ENCODE measurements around the gene S100P. TPM values are rescaled to one million over a fixed set of nuclear protein-coding genes. Genes with fewer than 3 reads are reported as not detected.

The S100P gene
- total and polyA plus RNA-seq, 2 experiments from 2014 or later, result 0.80 TPM; not detected in 1

DNA sequence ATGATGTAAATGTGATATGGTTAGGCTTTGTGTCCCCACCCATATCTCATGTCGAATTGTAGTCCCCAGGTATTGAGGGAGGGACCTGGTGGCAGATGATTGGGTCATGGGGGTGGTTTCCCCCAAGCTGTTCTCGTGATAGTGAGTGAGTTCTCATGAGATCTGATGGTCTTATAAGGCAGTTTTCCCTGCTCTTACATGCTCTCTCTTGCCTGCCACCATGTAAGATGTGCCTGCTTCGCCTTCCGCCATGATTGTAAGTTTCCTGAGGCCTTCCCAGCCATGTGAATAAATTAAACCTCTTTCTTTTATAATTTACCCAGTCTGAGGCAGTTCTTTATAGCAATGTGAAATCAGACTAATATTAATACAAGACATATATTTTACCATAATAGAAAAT lies 46.2 kb downstream of the S100P start:
- Histone ChIP-seq H3K4me3 (no peak overlapping the region), H3K36me3 (ENCODE audit: low read depth) (no peaks in the 10 kb centered on the region), H3K9me2 (ENCODE audit: insufficient read depth) (no peaks in the 10 kb centered on the region), H3K27me3 (replicated peaks; ENCODE audit: insufficient read depth) (no peaks in the 10 kb centered on the region), H4K20me1 (ENCODE audit: insufficient read depth) (no peaks in the 10 kb centered on the region), H3K27ac (no peak overlapping the region), H3K9me3 (ENCODE audit: low read depth) (no peaks in the 10 kb centered on the region), H2AFZ (no peak overlapping the region), H3K4me2 (ENCODE audit: unreplicated experiment) (no peak overlapping the region), H3K4me1 (ENCODE audit: insufficient read depth) (no peaks in the 10 kb centered on the region), H3K79me2 (ENCODE audit: insufficient read depth) (no peaks in the 10 kb centered on the region), H3K9ac (no peak overlapping the region), H3F3A (ENCODE audit: insufficient read depth) (no peaks in the 10 kb centered on the region)
- no peak for DNase-seq
- WGBS, 2 experiments (ENCODE audit: low coverage in 1 of 2, low lambda C conversion rate in 2 of 2, missing lambda C conversion rate in 2 of 2), result 58 to 63% methylated on average over 4 of the region's 4 CpGs
- in situ Hi-C loops (cut with MboI), result no loop called here
- TF ChIP-seq EZH2phosphoT487 (IDR thresholded peaks at IDR 0.05; ENCODE audit: insufficient read depth, low read depth) (no peak), EZH2 (IDR thresholded peaks at IDR 0.05; ENCODE audit: insufficient read depth, poor library complexity, severe bottlenecking) (no peak)

DNA sequence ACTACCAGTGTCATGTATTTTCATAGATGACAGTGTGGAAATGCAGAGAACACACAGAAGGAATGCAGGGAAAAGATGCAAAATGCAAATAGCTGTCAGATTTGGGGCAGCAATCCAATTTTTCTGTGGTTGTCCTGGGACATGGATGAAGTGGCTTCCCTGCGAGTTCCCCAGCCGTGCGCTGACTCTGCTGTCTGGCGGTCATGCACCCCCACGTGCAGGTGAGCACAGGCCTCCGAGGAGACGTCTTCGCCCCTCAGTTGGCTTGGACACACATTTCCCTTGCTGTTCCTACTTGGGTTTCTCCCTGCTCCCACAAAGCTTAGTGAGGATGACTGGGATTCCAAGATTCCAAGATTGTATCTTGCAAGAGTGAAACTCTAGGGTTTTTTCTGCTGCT lies 46.7 kb downstream of the S100P start:
- H3K4me2 ChIP-seq (ENCODE audit: unreplicated experiment), result no peak overlapping the region
- in situ Hi-C loops (cut with MboI), result no loop called here
- no peaks in the 10 kb centered on the region for H3K36me3 ChIP-seq (ENCODE audit: low read depth)
- no peak for DNase-seq
- H3K27ac ChIP-seq, result no peak overlapping the region
- H3K9me2 ChIP-seq (ENCODE audit: insufficient read depth), result no peaks in the 10 kb centered on the region
- no peaks in the 10 kb centered on the region for H3K27me3 ChIP-seq (replicated peaks; ENCODE audit: insufficient read depth)
- H2AFZ ChIP-seq, result no peak overlapping the region
- TF ChIP-seq EZH2phosphoT487 (IDR thresholded peaks at IDR 0.05; ENCODE audit: insufficient read depth, low read depth), result no peak
- no peak overlapping the region for H3K9ac ChIP-seq
- H3K9me3 ChIP-seq (ENCODE audit: low read depth), result no peaks in the 10 kb centered on the region
- no peaks in the 10 kb centered on the region for H3F3A ChIP-seq (ENCODE audit: insufficient read depth)
- WGBS, 2 experiments (ENCODE audit: low coverage in 1 of 2, low lambda C conversion rate in 2 of 2, missing lambda C conversion rate in 2 of 2), result 85 to 87% methylated on average over 8 of the region's 8 CpGs
- no peak overlapping the region for H3K4me3 ChIP-seq
- no peaks in the 10 kb centered on the region for H3K4me1 ChIP-seq (ENCODE audit: insufficient read depth)
- H3K79me2 ChIP-seq (ENCODE audit: insufficient read depth), result no peaks in the 10 kb centered on the region
- H4K20me1 ChIP-seq (ENCODE audit: insufficient read depth), result no peaks in the 10 kb centered on the region

DNA sequence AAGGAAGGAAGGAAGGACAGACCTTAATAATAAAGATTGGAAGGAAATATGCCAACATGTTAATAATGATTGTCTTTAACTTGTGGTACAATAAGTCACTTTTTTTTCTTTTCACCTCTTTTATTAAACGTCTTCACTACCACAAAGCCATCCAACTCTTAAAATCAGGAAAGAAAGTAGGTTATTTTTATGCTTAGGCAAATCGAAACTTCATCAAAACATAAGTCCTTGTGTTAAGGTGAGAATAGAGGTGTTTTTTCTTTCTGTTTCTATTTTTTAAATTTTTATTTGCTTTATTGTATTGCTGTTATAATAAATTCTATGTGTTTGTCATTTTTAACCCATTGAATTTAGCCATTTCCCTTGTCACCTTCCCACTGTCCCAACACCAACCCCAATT lies 48.8 kb downstream of the S100P start:
- H3F3A ChIP-seq (ENCODE audit: insufficient read depth), result no peaks in the 10 kb centered on the region
- TF ChIP-seq EZH2 (IDR thresholded peaks at IDR 0.05; ENCODE audit: insufficient read depth, poor library complexity, severe bottlenecking), result no peak
- no peak for TF ChIP-seq EZH2phosphoT487 (IDR thresholded peaks at IDR 0.05; ENCODE audit: insufficient read depth, low read depth)
- no peak overlapping the region for H3K27ac ChIP-seq
- no peaks in the 10 kb centered on the region for H4K20me1 ChIP-seq (ENCODE audit: insufficient read depth)
- no peaks in the 10 kb centered on the region for H3K9me2 ChIP-seq (ENCODE audit: insufficient read depth)
- H3K36me3 ChIP-seq (ENCODE audit: low read depth), result no peaks in the 10 kb centered on the region
- no peak overlapping the region for H3K9ac ChIP-seq
- no peak overlapping the region for H2AFZ ChIP-seq
- 0 out of 2 replicates have a peak, but pooled peaks cover 3% of the 10 kb centered on the region for H3K4me1 ChIP-seq (ENCODE audit: insufficient read depth)
- DNase-seq, result no peak
- no peaks in the 10 kb centered on the region for H3K9me3 ChIP-seq (ENCODE audit: low read depth)
- no peaks in the 10 kb centered on the region for H3K27me3 ChIP-seq (replicated peaks; ENCODE audit: insufficient read depth)
- no peak overlapping the region for H3K4me3 ChIP-seq
- 66 to 68% methylated on average over 2 of the region's 2 CpGs for WGBS, 2 experiments (ENCODE audit: low coverage in 1 of 2, low lambda C conversion rate in 2 of 2, missing lambda C conversion rate in 2 of 2)
- in situ Hi-C loops (cut with MboI), result no loop called here
- H3K4me2 ChIP-seq (ENCODE audit: unreplicated experiment), result no peak overlapping the region
- no peaks in the 10 kb centered on the region for H3K79me2 ChIP-seq (ENCODE audit: insufficient read depth)

DNA sequence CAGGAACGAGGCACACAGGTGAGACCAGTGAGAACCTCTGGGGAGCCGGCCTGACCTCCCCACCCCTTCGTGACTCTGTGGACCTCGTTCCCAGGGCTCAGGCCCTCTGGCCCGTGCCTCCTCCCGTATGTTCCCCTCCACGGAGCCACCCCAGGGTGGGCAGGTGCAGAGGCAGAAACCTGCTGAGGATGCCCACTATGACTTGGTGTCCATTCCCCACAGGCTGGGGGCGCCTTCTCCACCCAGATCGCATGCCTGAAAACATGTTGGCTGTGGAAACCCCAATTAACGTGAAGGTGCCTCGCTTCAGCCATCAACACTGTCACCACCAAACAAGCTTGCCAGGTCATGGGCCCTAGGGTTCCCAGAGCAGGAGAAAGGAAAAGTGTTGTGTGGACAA lies 49.3 kb downstream of the S100P start:
- Histone ChIP-seq H3K9ac (no peak overlapping the region), H2AFZ (no peak overlapping the region), H3K27ac (no peak overlapping the region), H3F3A (ENCODE audit: insufficient read depth) (no peaks in the 10 kb centered on the region), H3K4me2 (ENCODE audit: unreplicated experiment) (no peak overlapping the region), H3K9me2 (ENCODE audit: insufficient read depth) (no peaks in the 10 kb centered on the region), H3K27me3 (replicated peaks; ENCODE audit: insufficient read depth) (no peaks in the 10 kb centered on the region), H3K9me3 (ENCODE audit: low read depth) (no peaks in the 10 kb centered on the region), H3K79me2 (ENCODE audit: insufficient read depth) (no peaks in the 10 kb centered on the region), H3K4me1 (ENCODE audit: insufficient read depth) (0 out of 2 replicates have a peak, but pooled peaks cover 5% of the 10 kb centered on the region), H4K20me1 (ENCODE audit: insufficient read depth) (no peaks in the 10 kb centered on the region), H3K4me3 (no peak overlapping the region), H3K36me3 (ENCODE audit: low read depth) (no peaks in the 10 kb centered on the region)
- WGBS, 2 experiments (ENCODE audit: low coverage in 1 of 2, low lambda C conversion rate in 2 of 2, missing lambda C conversion rate in 2 of 2), result 74 to 76% methylated on average over 11 of the region's 11 CpGs
- no peak for DNase-seq
- in situ Hi-C loops (cut with MboI), result no loop called here
- TF ChIP-seq EZH2phosphoT487 (IDR thresholded peaks at IDR 0.05; ENCODE audit: insufficient read depth, low read depth), result no peak
- no peak for TF ChIP-seq EZH2 (IDR thresholded peaks at IDR 0.05; ENCODE audit: insufficient read depth, poor library complexity, severe bottlenecking)

Other genes starting within 250 kb of the S100P start
- gene PPP2R2C, start 221.3 kb upstream of the S100P start, total RNA-seq (2014; rRNA removed; shearing (Covaris generic)), result not detected in 2 replicates
- gene PPP2R2C, start 221.3 kb upstream of the S100P start, polyA plus RNA-seq (2016; fragmentation: Nextera tagmentation; extraction: Ambion mirVana), result not detected in 2 replicates
- gene MAN2B2, start 118.7 kb upstream of the S100P start, total RNA-seq (2014; rRNA removed; shearing (Covaris generic)), result 40.1 and 50.1 TPM in 2 replicates
- gene MAN2B2, start 118.7 kb upstream of the S100P start, polyA plus RNA-seq (2016; fragmentation: Nextera tagmentation; extraction: Ambion mirVana), result 28.7 and 30.5 TPM in 2 replicates
- 95.7 and 108 TPM in 2 replicates for gene MRFAP1, start 53.2 kb upstream of the S100P start, total RNA-seq (2014; rRNA removed; shearing (Covaris generic))
- 261 and 273 TPM in 2 replicates for gene MRFAP1, start 53.2 kb upstream of the S100P start, polyA plus RNA-seq (2016; fragmentation: Nextera tagmentation; extraction: Ambion mirVana)
- gene MRFAP1L1, start 16.0 kb downstream of the S100P start, total RNA-seq (2014; rRNA removed; shearing (Covaris generic)), result 44.1 and 62.6 TPM in 2 replicates
- gene MRFAP1L1, start 16.0 kb downstream of the S100P start, polyA plus RNA-seq (2016; fragmentation: Nextera tagmentation; extraction: Ambion mirVana), result 43.9 and 46.1 TPM in 2 replicates
- 22.9 and 27.3 TPM in 2 replicates for gene BLOC1S4, start 22.3 kb downstream of the S100P start, total RNA-seq (2014; rRNA removed; shearing (Covaris generic))
- 22.7 and 23.3 TPM in 2 replicates for gene BLOC1S4, start 22.3 kb downstream of the S100P start, polyA plus RNA-seq (2016; fragmentation: Nextera tagmentation; extraction: Ambion mirVana)
- 20.6 and 32.6 TPM in 2 replicates for gene KIAA0232, start 88.8 kb downstream of the S100P start, total RNA-seq (2014; rRNA removed; shearing (Covaris generic))
- gene KIAA0232, start 88.8 kb downstream of the S100P start, polyA plus RNA-seq (2016; fragmentation: Nextera tagmentation; extraction: Ambion mirVana), result 20.7 and 21.7 TPM in 2 replicates
- gene TBC1D14, start 215.9 kb downstream of the S100P start, total RNA-seq (2014; rRNA removed; shearing (Covaris generic)), result 39.1 and 48.7 TPM in 2 replicates
- gene TBC1D14, start 215.9 kb downstream of the S100P start, polyA plus RNA-seq (2016; fragmentation: Nextera tagmentation; extraction: Ambion mirVana), result 20.0 and 20.4 TPM in 2 replicates

Data from GM23248 (cell line).